T-cell (primary cell): ENCODE data around the gene CTRB1. TPM values are rescaled to one million over a fixed set of nuclear protein-coding genes. Genes with fewer than 3 reads are reported as not detected.
"Not testable (repeated sequence)": the region's sequence is repeated elsewhere in the genome, so short reads cannot be mapped to it uniquely, and the experiment has no call there.

ENCODE experiments used
- ATAC-seq, 4 experiments: fragments of 200-7000 bp in 3 of 4; fragments of 150-1000 bp in 1 of 4; cut with Tn5 transposase; replicated peaks in 1 of 4; 1 replicate in 3 of 4; 2 replicates in 1 of 4; pipeline ENCODE4 v1.10.0; 2021; ENCODE audit warnings: moderate library complexity in 3 of 4, mild to moderate bottlenecking in 2 of 4, moderate number of reproducible peaks in 1 of 4
- CTCF ChIA-PET, 2 donors: fragments of 300-600 bp; sonication (Branson Sonifier 250); formaldehyde crosslinking; loops; one replicate each; lab custom pipeline; 2022; ENCODE audit warnings: antibody characterized with exemption in 2 of 2; lab: Charles Lee
- POLR2A ChIA-PET, 2 donors: fragments of 300-600 bp; sonication (Branson Sonifier 250); formaldehyde crosslinking; loops; one replicate each; lab custom pipeline; 2022; ENCODE audit warnings: antibody characterized with exemption in 2 of 2; lab: Charles Lee
- DNase-seq, 35 experiments: peaks; one replicate each; pipeline versions ENCODE4 v3.0.0 to v3.0.0-alpha.2; 2013 to 2023
- H3K27ac ChIP-seq: one replicate; pipeline ENCODE4 v1.5.1; 2013; ENCODE audit warnings: low read length
- H3K27me3 ChIP-seq, 2 experiments: replicated peaks in 1 of 2; 1 replicate in 1 of 2; 2 replicates in 1 of 2; pipeline versions ENCODE4 v1.6.1 to v1.7.0; 2013; ENCODE audit warnings: low read length in 1 of 2, mixed read lengths in 1 of 2; ENCODE audit not compliant: control insufficient read depth in 2 of 2, insufficient read depth in 2 of 2; ENCODE audit errors: extremely low read depth in 1 of 2
- H3K36me3 ChIP-seq, 2 donors: 1 replicate in 1 of 2; 2 replicates in 1 of 2; pipeline versions ENCODE4 v1.6.1 to v1.7.0; 2013; ENCODE audit warnings: low read length in 1 of 2; ENCODE audit not compliant: control insufficient read depth in 2 of 2, insufficient read depth in 1 of 2; ENCODE audit errors: extremely low read depth in 1 of 2
- H3K4me1 ChIP-seq, 2 experiments: 1 replicate in 1 of 2; 2 replicates in 1 of 2; pipeline versions ENCODE4 v1.6.1 to v1.7.0; 2013; ENCODE audit warnings: low read length in 2 of 2, mixed read lengths in 1 of 2; ENCODE audit not compliant: insufficient read depth in 2 of 2, control insufficient read depth in 1 of 2; ENCODE audit errors: extremely low read depth in 1 of 2
- H3K4me3 ChIP-seq, 2 donors: 1 replicate in 1 of 2; 2 replicates in 1 of 2; pipeline versions ENCODE4 v1.5.1 to v1.7.0; 2013; ENCODE audit warnings: mild to moderate bottlenecking in 2 of 2, low read length in 1 of 2, moderate library complexity in 1 of 2; ENCODE audit not compliant: control insufficient read depth in 1 of 2; ENCODE audit errors: extremely low read depth in 1 of 2
- H3K9me3 ChIP-seq: 2 replicates; pipeline ENCODE4 v1.7.0; 2013
- H3K27ac Mint-ChIP-seq, 2 donors: one replicate each; pipeline ENCODE4 v1.8.0; 2020 to 2021; ENCODE audit warnings: mild to moderate bottlenecking in 2 of 2, mixed read lengths in 2 of 2
- H3K27me3 Mint-ChIP-seq, 2 donors: one replicate each; pipeline ENCODE4 v1.8.0; 2021 to 2022; ENCODE audit warnings: mixed read lengths in 2 of 2
- H3K36me3 Mint-ChIP-seq: one replicate; pipeline ENCODE4 v1.8.0; 2021; ENCODE audit warnings: mixed read lengths
- H3K4me1 Mint-ChIP-seq, 3 donors: one replicate each; pipeline ENCODE4 v1.8.0; 2020 to 2022; ENCODE audit warnings: mixed read lengths in 3 of 3, mild to moderate bottlenecking in 1 of 3
- H3K4me3 Mint-ChIP-seq, 3 donors: one replicate each; pipeline ENCODE4 v1.8.0; 2020 to 2022; ENCODE audit warnings: mild to moderate bottlenecking in 3 of 3, mixed read lengths in 3 of 3, moderate library complexity in 3 of 3
- H3K9me3 Mint-ChIP-seq, 3 donors: one replicate each; pipeline ENCODE4 v1.8.0; 2020 to 2022; ENCODE audit warnings: mixed read lengths in 3 of 3
- WGBS: methylation state at CpG from one replicate; pipeline ENCODE4 v1.1.5; 2013; ENCODE audit warnings: missing lambda C conversion rate; ENCODE audit not compliant: insufficient coverage; 5-methylcytosine and 5-hydroxymethylcytosine counted together
- total RNA-seq, 35 experiments: library from RNA in 6 of 35; stranded (reverse) in 6 of 35; fragments of 120-200 nt in 1 of 35; gene quantifications; one replicate each; pipeline versions ENCODE4 v1.2.1 to v1.2.4 and lab custom pipeline; 2013 to 2026

The CTRB1 gene
- total RNA-seq, 5 donors from 2014 or later (not counting 1 experiment from before 2014, with no cell fraction given) = 6.1 to 8.3 (median 7.9) TPM; not detected in 2

DNA sequence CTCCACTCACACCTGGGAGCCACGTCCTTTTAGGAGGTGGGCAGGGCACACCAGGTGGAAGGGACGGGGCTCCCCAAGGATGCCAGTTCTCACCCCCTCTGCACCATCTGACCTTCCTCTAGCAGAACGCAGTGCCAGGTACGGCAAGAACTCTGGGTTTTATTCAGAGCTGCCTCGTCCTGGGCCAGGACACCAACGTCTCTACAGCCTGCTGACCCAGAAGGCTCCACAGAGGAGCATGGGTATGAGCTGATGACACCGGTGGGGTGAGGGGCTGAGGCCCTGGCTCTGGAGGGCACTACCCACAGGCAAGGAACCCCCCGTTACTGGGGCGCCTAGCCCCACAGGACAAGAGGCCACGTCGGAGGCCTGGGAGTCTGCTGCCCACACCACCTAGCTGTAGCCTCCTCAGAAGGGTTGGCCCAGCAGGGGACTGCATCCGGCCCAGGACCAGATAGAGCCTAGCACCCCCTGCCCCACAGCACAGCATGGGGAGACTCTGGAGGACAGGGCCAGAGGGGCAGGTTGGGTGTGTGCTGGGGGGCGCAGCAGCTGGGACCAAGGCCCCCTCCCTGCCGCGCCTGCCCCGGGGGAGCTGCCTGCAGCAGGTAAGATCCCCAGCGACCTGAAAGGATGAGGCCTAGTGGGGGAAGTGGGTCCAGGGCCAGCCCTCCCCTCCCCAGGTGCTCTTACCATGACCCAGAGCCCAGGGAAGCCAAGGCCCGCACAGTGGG lies 18.8 kb downstream of the CTRB1 start:
- Mint-ChIP-seq H3K27ac (no peak overlapping the region), H3K27me3 (no peaks in the 10 kb centered on the region), H3K4me1 (peaks cover 2 to 6% (median 2%) of the 10 kb centered on the region in 3 donors), H3K9me3 (no peaks in the 10 kb centered on the region), H3K36me3 (no peaks in the 10 kb centered on the region), H3K4me3 (no peak overlapping the region)
- no peak for ATAC-seq
- no peak for DNase-seq
- POLR2A ChIA-PET = no interaction called here
- Histone ChIP-seq H3K4me1 (peaks cover 0 to 12% of the 10 kb centered on the region in 2 experiments), H3K36me3 (no peaks in the 10 kb centered on the region), H3K4me3 (no peak overlapping the region), H3K9me3 (no peaks in the 10 kb centered on the region), H3K27me3 (peaks cover 0 to 9% of the 10 kb centered on the region in 2 experiments), H3K27ac (no peak overlapping the region)
- CTCF ChIA-PET = no interaction called here
- 100% methylated on average over 3 of the region's 18 CpGs for WGBS

DNA sequence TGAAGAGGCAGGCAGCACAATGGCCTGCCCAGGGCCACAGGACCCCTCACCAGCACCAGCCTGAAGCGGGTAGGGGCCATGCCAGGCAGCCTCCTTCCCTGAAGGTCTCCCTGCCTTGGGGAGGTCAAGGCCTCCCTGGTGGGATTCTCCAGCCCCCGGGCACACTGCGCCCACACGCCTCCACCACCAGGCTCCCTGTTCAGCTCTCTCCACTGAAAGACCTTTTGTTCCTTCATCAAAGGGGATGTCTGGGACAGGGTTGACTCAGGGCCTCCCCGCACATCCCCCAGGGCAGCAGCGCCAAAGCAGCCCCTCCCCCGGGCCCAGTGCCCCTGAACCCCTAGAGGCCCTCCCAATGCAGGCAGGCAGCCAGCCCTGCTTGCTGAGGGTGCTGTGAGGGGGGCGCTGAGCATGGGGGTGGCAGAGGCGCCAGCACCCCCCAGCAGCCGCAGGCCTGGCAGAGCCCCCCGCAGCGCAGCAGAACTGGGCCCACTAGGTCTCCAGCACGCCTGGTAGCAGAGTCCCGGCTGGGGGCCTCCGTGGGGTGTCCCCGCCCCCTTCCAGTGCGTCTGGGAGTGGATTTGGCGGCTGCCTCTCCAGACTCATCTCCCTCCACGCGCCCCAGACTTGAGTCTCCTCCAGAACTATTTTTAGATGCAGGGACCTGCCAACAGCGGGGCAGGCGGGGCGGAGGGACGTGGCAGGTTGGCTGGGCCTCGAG lies 19.5 kb downstream of the CTRB1 start:
- CTCF ChIA-PET = interaction anchor here in 1 of 2 donors (1.0 kb wide), 1 partner anchor 231 kb away, joined by 10 read pairs; no protein-coding TSS in a partner anchor
- DNase-seq = no peak
- Mint-ChIP-seq H3K27me3 (peaks cover 0 to 3% of the 10 kb centered on the region in 2 donors), H3K9me3 (no peaks in the 10 kb centered on the region), H3K4me1 (peaks cover 2 to 6% (median 2%) of the 10 kb centered on the region in 3 donors), H3K36me3 (no peaks in the 10 kb centered on the region), H3K27ac (no peak overlapping the region), H3K4me3 (no peak overlapping the region)
- ATAC-seq = no peak
- Histone ChIP-seq H3K9me3 (no peaks in the 10 kb centered on the region), H3K27me3 (peaks cover 0 to 9% of the 10 kb centered on the region in 2 experiments), H3K4me1 (peaks cover 0 to 12% of the 10 kb centered on the region in 2 experiments), H3K27ac (no peak overlapping the region), H3K4me3 (no peak overlapping the region), H3K36me3 (no peaks in the 10 kb centered on the region)
- WGBS = 79% methylated on average over 16 of the region's 25 CpGs
- POLR2A ChIA-PET = no interaction called here

DNA sequence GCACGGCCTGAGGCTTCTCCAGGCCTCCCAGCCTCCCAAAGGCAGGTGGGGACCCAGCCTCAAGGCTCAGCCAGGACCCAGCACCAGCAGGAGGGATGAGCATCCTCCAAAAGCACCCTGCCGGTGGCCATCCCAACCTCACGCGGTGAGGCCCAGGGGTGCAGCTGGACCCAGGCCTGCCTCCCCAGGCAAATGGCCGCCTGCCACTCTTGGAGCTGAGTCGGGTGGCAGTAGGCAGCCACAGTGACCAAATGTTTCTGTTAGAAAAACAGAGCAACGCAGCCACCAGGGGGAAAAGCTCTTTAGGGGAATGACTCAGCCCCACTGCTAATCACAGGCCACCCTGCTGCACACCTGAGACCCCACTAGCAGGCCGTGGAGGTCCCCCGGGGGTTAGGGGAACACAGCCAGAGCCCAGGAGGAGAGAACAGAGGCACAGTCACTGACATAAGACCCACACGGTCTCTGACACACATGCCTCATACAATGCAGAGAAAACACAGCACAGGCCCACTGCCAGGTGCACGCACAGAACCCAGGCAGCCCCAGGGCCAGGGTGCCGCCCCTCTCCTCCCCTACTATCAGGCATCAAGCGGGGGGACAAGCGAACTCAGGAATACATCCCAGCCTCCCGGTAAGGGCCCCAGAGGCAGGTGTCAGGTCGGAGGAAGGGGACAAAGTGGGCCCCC lies 20.2 kb downstream of the CTRB1 start:
- Histone ChIP-seq H3K4me1 (peaks cover 0 to 7% of the 10 kb centered on the region in 2 experiments), H3K27me3 (peaks cover 0 to 7% of the 10 kb centered on the region in 2 experiments), H3K36me3 (no peaks in the 10 kb centered on the region), H3K4me3 (no peak overlapping the region), H3K9me3 (no peaks in the 10 kb centered on the region), H3K27ac (no peak overlapping the region)
- no peaks in the 10 kb centered on the region for H3K36me3 Mint-ChIP-seq
- DNase-seq (no peak), ATAC-seq (no peak)
- no peak overlapping the region for H3K27ac Mint-ChIP-seq
- H3K9me3 Mint-ChIP-seq = no peaks in the 10 kb centered on the region
- ChIA-PET POLR2A (no interaction called here), CTCF (interaction anchor here in 1 of 2 donors (1.0 kb wide), 1 partner anchor 230 kb away, joined by 10 read pairs; no protein-coding TSS in a partner anchor)
- WGBS = 84% methylated on average over 13 of the region's 16 CpGs
- H3K4me1 Mint-ChIP-seq = peaks cover 0 to 2% (median 0%) of the 10 kb centered on the region in 3 donors
- peaks cover 0 to 4% of the 10 kb centered on the region in 2 donors for H3K27me3 Mint-ChIP-seq
- no peak overlapping the region for H3K4me3 Mint-ChIP-seq

DNA sequence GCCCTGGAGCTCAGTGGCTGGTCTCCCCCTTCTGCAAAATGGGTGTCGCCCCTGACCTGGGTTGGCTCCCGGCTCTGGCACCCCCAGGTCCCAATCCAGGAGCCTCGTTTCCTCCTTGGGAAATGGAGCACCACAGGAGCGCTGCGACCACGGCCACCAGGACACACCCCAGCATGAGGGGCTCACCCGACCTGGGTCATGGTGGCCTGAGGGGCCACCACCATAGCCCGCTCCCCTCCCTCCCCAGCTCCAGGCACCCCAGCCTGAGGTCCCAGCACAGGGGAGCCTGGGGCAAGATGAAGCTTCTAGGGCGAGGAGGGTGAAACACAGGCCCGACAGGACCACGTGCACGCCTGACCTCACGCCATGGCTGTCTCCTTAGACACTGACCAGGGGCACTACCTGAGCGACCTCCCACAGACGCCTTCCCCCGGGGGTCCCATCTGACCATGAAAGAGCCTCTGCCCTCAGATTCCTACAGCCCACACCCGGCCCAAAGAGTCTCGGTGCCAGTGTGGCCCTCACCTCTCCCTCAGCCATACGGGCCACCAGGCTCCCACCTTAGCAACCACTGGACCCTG lies 20.8 kb downstream of the CTRB1 start:
- no peak overlapping the region for H3K27ac ChIP-seq
- Mint-ChIP-seq H3K36me3 (no peaks in the 10 kb centered on the region), H3K9me3 (no peaks in the 10 kb centered on the region), H3K27ac (no peak overlapping the region), H3K4me3 (no peak overlapping the region), H3K27me3 (peaks cover 0 to 4% of the 10 kb centered on the region in 2 donors), H3K4me1 (peaks cover 0 to 6% (median 0%) of the 10 kb centered on the region in 3 donors)
- ChIA-PET CTCF (interaction anchor here in 1 of 2 donors (1.0 kb wide), 1 partner anchor 230 kb away, joined by 10 read pairs; no protein-coding TSS in a partner anchor), POLR2A (no interaction called here)
- peaks cover 0 to 3% of the 10 kb centered on the region in 2 experiments for H3K4me1 ChIP-seq
- 86% methylated on average over 17 of the region's 19 CpGs for WGBS
- H3K36me3 ChIP-seq = no peaks in the 10 kb centered on the region
- H3K4me3 ChIP-seq = no peak overlapping the region
- DNase-seq (no peak), ATAC-seq (no peak)
- peaks cover 0 to 2% of the 10 kb centered on the region in 2 experiments for H3K27me3 ChIP-seq
- H3K9me3 ChIP-seq = no peaks in the 10 kb centered on the region

DNA sequence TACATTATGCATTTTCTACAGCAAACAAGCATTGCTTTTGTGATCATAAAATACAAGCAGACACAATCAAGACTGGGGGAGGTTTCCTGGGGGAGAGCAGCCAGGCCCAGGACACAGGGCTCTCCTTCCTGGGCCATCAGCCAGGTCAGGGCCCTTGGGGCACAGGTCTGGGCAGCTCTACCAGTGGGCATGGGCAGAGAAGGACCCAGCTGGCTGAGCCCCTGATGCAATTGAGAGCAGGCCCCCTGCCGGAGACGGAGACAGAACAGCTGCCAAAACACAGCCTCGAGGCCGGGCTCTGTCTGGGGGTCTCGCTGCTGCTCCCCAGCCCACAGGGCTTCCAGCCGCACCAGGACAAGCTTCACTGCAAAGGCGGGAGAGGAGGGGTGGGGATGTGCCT lies 21.8 kb downstream of the CTRB1 start:
- WGBS = 95% methylated on average over 7 of the region's 7 CpGs
- H3K36me3 Mint-ChIP-seq, H3K36me3 ChIP-seq, H3K27ac Mint-ChIP-seq, H3K27me3 ChIP-seq, DNase-seq, H3K4me1 ChIP-seq, CTCF ChIA-PET, H3K9me3 ChIP-seq, POLR2A ChIA-PET, H3K4me1 Mint-ChIP-seq, H3K4me3 ChIP-seq, H3K27ac ChIP-seq, H3K4me3 Mint-ChIP-seq, H3K9me3 Mint-ChIP-seq, ATAC-seq, H3K27me3 Mint-ChIP-seq: not testable (repeated sequence)

DNA sequence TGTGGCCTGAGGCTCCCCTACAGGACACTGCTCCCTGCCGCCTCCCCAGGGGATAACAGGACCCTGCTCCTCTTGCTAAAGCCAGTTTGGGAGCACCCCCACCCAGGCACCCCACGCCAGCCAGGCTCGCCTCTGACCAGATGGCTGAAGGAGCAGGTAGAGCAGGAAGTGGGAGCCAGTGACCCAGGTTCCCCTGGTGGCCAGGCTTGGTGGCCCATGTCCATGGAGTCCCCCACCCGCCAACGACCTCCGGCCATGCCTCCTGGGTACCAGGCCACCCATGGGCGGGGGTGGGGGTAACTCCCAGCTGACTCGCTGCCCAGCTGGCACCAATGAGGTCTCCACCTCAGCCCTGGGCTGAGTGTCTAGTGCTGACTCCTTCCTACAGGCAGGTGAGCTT lies 22.6 kb downstream of the CTRB1 start:
- POLR2A ChIA-PET = no interaction called here
- no peaks in the 10 kb centered on the region for H3K9me3 Mint-ChIP-seq

More for the DNA sequence above, 22.6 kb downstream of the CTRB1 start:
- H3K36me3 ChIP-seq = no peaks in the 10 kb centered on the region
- peaks cover 0 to 4% of the 10 kb centered on the region in 2 donors for H3K27me3 Mint-ChIP-seq
- no peak overlapping the region for H3K4me3 ChIP-seq
- H3K27me3 ChIP-seq = peaks cover 0 to 14% of the 10 kb centered on the region in 2 experiments
- H3K4me1 Mint-ChIP-seq = peaks cover 0 to 9% (median 0%) of the 10 kb centered on the region in 3 donors
- DNase-seq (no peak), ATAC-seq (no peak)
- no peaks in the 10 kb centered on the region for H3K9me3 ChIP-seq
- H3K27ac Mint-ChIP-seq = no peak overlapping the region
- CTCF ChIA-PET = no interaction called here
- no peak overlapping the region for H3K27ac ChIP-seq
- no peaks in the 10 kb centered on the region for H3K36me3 Mint-ChIP-seq
- 68% methylated on average over 6 of the region's 8 CpGs for WGBS
- no peaks in the 10 kb centered on the region for H3K4me1 ChIP-seq
- H3K4me3 Mint-ChIP-seq = no peak overlapping the region
